ENCODE results near the gene NCAM2. TPM values are rescaled to one million over a fixed set of nuclear protein-coding genes. Genes with fewer than 3 reads are reported as not detected.

NCAM2 gene
- total RNA-seq, 1 donor from 2014 or later: 7.2 TPM

- Histone ChIP-seq H3K4me3 (no peak overlapping the region), H3K4me1 (no peaks in the 10 kb centered on the region), H3K9me3 (no peaks in the 10 kb centered on the region), H3K27ac (no peak overlapping the region), H3K36me3 (no peaks in the 10 kb centered on the region), H3K27me3 (no peaks in the 10 kb centered on the region)
- no peak for DNase-seq (ENCODE audit: low spot score in 2 of 2)
- intact Hi-C loops (cut with DNase I): no loop called here
- TF ChIP-seq CTCF (IDR thresholded peaks at IDR 0.05): no peak
Measured at GRCh38 chr21:21063828-21064227, 65.6 kb downstream of the NCAM2 start.

- H3K36me3 ChIP-seq: no peaks in the 10 kb centered on the region
- H3K4me1 ChIP-seq: no peaks in the 10 kb centered on the region
- intact Hi-C loops (cut with DNase I): no loop called here
- TF ChIP-seq CTCF (IDR thresholded peaks at IDR 0.05): no peak
- H3K9me3 ChIP-seq: no peaks in the 10 kb centered on the region
- DNase-seq (ENCODE audit: low spot score in 2 of 2): no peak
- no peak overlapping the region for H3K27ac ChIP-seq
- no peaks in the 10 kb centered on the region for H3K27me3 ChIP-seq
- H3K4me3 ChIP-seq: no peak overlapping the region
Measured at GRCh38 chr21:21064353-21064752, 66.1 kb downstream of the NCAM2 start.

GRCh38 chr21:21067375-21067774 is 69.2 kb downstream of the NCAM2 start:
- no peaks in the 10 kb centered on the region for H3K27me3 ChIP-seq
- H3K4me1 ChIP-seq: no peaks in the 10 kb centered on the region
- no peaks in the 10 kb centered on the region for H3K9me3 ChIP-seq
- H3K4me3 ChIP-seq: no peak overlapping the region
- DNase-seq (ENCODE audit: low spot score in 2 of 2): no peak
- H3K27ac ChIP-seq: no peak overlapping the region
- no peak for TF ChIP-seq CTCF (IDR thresholded peaks at IDR 0.05)
- intact Hi-C loops (cut with DNase I): no loop called here
- no peaks in the 10 kb centered on the region for H3K36me3 ChIP-seq

GRCh38 chr21:21074305-21074704 is 76.1 kb downstream of the NCAM2 start:
- no peak for DNase-seq (ENCODE audit: low spot score in 2 of 2)
- Histone ChIP-seq H3K4me1 (no peaks in the 10 kb centered on the region), H3K27ac (no peak overlapping the region), H3K9me3 (no peaks in the 10 kb centered on the region), H3K27me3 (no peaks in the 10 kb centered on the region), H3K4me3 (no peak overlapping the region), H3K36me3 (no peaks in the 10 kb centered on the region)
- intact Hi-C loops (cut with DNase I): no loop called here
- no peak for TF ChIP-seq CTCF (IDR thresholded peaks at IDR 0.05)

GRCh38 chr21:21076051-21076450 is 77.8 kb downstream of the NCAM2 start:
- intact Hi-C loops (cut with DNase I): no loop called here
- Histone ChIP-seq H3K4me3 (no peak overlapping the region), H3K9me3 (no peaks in the 10 kb centered on the region), H3K4me1 (no peaks in the 10 kb centered on the region), H3K36me3 (no peaks in the 10 kb centered on the region), H3K27ac (no peak overlapping the region), H3K27me3 (no peaks in the 10 kb centered on the region)
- DNase-seq (ENCODE audit: low spot score in 2 of 2): no peak
- no peak for TF ChIP-seq CTCF (IDR thresholded peaks at IDR 0.05)

GRCh38 chr21:21076491-21076890 is 78.3 kb downstream of the NCAM2 start:
- DNase-seq (ENCODE audit: low spot score in 2 of 2): no peak
- no peaks in the 10 kb centered on the region for H3K9me3 ChIP-seq
- H3K36me3 ChIP-seq: no peaks in the 10 kb centered on the region
- H3K4me3 ChIP-seq: no peak overlapping the region
- intact Hi-C loops (cut with DNase I): no loop called here
- H3K27me3 ChIP-seq: no peaks in the 10 kb centered on the region
- no peak overlapping the region for H3K27ac ChIP-seq
- H3K4me1 ChIP-seq: no peaks in the 10 kb centered on the region
- no peak for TF ChIP-seq CTCF (IDR thresholded peaks at IDR 0.05)
